GM12875 (cell line): ENCODE data around the gene C4orf50.

Experiments
- H3K4me3 ChIP-seq: one replicate; pipeline ENCODE4 v1.5.1; 2011; ENCODE audit warnings: low read depth, low read length, control low read depth
- TF ChIP-seq, protein P1 (sequence below): IDR thresholded peaks from 2 replicates; pipeline ENCODE4 v1.5.1; 2011; ENCODE audit warnings: low read depth, mild to moderate bottlenecking, control low read depth, inconsistent platforms, low read length, moderate library complexity, borderline replicate concordance; ENCODE audit not compliant: insufficient read depth

The C4orf50 gene

DNA sequence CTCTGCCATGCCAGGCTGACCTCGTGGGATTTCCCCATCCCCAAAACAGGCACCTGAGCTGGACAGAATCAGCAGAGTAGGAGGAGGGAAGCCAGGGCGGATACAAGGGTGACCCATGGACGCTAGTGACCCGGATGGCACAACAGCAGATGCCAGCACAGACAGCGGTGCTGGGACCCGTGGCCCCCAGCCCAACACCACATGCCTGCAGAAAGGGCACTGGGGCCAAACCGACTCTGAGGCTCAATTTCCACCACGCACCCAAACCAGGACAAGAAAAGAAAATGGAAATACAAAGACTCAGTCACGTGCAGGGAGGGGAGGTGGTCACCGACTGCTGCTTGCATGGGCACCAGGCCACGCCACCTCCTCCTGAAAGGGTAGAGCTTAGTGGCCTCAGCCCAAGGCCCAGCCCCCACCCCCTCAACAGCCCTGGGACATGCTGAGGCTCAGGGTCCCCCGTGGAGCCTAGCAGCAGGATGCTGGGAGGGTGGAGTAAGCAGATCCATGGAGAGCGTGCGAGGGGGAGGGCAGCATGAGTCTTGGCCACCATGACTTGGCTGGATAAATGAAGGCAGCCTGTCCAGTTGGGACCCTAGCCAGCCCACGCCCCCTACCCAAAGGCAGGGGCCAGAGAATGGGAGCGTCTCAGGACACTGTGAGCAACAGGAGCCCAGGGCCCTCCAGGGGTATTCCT, 47.7 kb downstream of the C4orf50 start:
- TF ChIP-seq, protein P1, sequence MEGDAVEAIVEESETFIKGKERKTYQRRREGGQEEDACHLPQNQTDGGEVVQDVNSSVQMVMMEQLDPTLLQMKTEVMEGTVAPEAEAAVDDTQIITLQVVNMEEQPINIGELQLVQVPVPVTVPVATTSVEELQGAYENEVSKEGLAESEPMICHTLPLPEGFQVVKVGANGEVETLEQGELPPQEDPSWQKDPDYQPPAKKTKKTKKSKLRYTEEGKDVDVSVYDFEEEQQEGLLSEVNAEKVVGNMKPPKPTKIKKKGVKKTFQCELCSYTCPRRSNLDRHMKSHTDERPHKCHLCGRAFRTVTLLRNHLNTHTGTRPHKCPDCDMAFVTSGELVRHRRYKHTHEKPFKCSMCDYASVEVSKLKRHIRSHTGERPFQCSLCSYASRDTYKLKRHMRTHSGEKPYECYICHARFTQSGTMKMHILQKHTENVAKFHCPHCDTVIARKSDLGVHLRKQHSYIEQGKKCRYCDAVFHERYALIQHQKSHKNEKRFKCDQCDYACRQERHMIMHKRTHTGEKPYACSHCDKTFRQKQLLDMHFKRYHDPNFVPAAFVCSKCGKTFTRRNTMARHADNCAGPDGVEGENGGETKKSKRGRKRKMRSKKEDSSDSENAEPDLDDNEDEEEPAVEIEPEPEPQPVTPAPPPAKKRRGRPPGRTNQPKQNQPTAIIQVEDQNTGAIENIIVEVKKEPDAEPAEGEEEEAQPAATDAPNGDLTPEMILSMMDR = no peak
- H3K4me3 ChIP-seq = no peak overlapping the region

DNA sequence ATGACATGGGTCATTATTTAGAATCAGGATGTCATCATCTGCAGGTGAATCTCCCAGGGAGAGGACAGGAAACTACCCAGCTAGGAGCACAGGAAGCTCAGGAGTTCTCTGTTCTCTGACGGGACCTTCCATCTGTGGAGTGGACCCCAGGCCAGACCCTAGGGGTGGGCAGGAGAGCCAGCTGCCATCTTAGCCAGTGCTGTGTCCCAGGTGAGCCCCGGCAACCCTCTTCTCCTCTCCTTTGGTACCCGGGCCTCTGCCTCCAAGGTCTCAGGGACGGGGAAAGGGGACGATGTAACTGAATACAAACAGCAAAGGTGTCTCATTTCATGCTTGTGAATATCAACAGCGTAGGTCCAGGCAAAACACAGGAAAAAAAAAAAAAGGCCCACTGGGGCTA, 48.5 kb downstream of the C4orf50 start:
- TF ChIP-seq, protein P1 = no peak

DNA sequence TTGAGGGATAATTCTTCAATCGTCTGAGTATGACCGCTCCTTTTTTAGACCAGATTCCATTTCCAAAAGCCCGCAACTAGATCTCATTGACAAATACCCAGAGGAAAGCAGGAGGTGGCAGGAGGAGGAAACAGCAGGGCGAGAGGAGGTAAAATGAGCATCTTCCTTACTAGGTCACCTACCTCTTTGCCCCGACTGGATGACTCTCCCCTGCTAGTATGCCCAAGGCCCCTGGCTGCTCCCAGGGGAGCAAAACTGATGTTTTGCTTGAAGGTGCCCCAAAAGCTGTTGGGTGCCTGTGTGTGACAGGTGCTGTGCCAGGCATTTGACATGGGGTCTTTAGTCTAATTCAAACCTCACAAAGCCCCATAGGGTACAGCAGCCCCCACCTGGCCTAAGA, 48.9 kb downstream of the C4orf50 start:
- no peak overlapping the region for H3K4me3 ChIP-seq
- TF ChIP-seq, protein P1 = no peak

More for the DNA sequence above, 48.5 kb downstream of the C4orf50 start:
- H3K4me3 ChIP-seq = no peak overlapping the region

DNA sequence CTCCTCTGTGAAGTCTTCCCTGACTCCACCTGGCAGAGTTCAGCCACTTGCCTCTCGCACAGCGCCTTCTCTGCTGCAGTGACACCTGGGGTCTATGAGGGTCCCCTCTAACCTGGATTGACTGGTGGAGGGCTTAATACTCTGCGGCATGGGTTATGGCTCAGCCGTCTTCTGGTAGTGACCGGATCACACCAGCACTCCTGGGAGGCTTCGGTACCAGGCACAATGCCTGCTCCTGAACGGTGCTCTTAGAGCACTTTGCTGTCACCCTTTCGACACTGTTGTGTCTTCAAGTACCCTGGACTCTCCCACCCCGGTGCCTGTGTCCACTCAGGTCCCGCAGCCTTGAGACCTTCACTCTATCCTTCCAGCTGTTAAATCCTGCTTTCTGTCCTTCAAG, 50.0 kb downstream of the C4orf50 start:
- TF ChIP-seq, protein P1 = no peak
- H3K4me3 ChIP-seq = no peak overlapping the region

DNA sequence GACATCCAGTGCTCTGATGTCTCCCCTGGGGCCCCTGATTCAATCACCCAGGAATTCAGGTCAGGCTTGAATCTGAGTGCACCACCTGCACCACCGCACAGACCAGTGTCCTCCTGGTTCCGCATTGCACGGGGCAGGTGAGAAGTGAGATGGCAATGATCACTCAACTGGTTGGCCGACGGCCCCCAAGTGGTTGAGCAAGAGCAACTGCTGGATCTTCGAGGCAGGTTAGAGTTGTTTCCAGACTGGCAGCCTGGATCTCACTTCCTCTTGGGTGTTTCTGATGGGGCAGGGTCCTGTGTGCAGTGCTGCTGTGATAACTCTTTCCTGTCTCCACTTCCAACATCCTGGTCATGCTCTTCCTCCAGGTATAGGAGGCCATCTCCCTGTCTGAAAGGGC, 50.4 kb downstream of the C4orf50 start:
- no peak overlapping the region for H3K4me3 ChIP-seq
- TF ChIP-seq, protein P1 = 0 out of 2 replicates have a peak, but pooled peaks have one; percentile 13

DNA sequence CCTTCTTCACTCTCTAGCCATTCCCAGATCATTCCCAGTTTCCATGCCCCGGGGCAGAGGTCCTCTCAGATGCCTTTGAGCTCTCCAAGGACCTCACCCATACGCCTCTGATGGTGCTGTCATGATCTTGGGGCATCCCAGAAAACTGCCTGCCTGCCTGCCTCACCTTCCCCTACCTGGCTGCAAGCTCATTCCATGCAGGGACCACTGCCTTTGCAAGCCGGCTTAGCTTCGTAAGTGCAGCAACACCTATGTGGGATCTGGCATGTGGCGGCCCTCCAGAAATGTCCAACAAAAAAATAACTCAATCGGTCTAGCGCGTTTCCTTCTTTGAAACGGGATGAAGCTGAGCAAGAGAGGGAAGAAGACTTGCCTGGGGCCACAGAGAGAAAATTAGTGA, 53.0 kb downstream of the C4orf50 start:
- no peak overlapping the region for H3K4me3 ChIP-seq
- TF ChIP-seq, protein P1 = no peak

DNA sequence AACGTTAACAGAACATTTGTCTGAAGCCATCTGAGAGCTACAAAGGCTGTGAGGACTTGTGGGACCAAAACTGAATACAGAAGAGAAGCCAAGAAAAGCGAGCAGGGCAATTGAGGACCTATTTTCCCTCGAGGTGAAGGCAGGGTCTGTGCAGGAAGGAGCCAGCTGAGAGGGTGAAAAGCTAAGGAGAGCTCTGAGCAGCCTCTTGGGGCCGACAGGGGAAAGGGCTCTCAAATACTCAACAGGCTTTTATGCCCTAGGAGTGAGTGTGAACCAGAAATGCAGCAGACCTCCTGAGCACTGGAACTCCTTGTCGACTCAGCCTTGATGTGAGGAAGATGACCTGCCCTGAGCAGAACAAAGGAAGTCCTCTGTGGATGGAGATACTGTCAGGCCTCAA, 54.2 kb downstream of the C4orf50 start:
- no peak overlapping the region for H3K4me3 ChIP-seq
- TF ChIP-seq, protein P1 = no peak
